Measurements from ENCODE around the gene RAP1GAP.

DNA sequence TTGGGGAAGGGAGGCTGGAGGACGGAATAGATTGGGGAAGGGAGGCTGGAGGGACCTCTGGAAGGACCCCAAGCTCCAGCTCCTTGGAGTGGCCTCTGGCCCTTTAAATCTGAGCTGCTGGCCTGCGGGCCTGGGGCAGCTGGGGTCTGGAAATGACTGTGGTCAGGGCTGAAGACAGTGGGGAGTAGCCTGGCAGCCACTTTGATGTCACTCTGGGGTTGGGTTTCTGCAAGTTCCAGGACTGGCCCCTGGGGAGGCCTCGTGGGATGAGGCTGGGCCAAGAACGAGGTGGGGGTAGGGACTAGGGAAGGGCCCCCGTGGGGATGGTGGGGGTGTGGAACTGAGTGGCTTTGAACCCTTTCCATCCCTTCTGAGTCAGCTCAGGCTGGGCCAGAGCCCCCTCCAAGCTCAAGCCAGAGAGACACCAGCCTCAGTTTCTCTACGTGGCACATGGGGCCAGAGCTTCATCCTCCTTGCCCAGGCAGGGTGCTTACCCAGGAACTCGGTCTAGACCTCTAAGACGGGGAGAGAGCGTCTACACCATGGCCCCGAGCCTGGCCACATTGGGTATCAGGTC, 100.3 kb downstream of the RAP1GAP start:
- TF ChIP-seq, protein P1, sequence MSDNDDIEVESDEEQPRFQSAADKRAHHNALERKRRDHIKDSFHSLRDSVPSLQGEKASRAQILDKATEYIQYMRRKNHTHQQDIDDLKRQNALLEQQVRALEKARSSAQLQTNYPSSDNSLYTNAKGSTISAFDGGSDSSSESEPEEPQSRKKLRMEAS (IDR thresholded peaks at IDR 0.05): no peak
- TF ChIP-seq POLR2A (IDR thresholded peaks at IDR 0.05; ENCODE audit: borderline replicate concordance, extremely low read depth, insufficient read depth, insufficient read length): no peak
- TF ChIP-seq EZH2phosphoT487 (IDR thresholded peaks at IDR 0.05; ENCODE audit: borderline replicate concordance): no peak
- TF ChIP-seq POLR2AphosphoS5 (IDR thresholded peaks at IDR 0.05; ENCODE audit: low read depth, low read length): no peak
- TF ChIP-seq, protein P2, sequence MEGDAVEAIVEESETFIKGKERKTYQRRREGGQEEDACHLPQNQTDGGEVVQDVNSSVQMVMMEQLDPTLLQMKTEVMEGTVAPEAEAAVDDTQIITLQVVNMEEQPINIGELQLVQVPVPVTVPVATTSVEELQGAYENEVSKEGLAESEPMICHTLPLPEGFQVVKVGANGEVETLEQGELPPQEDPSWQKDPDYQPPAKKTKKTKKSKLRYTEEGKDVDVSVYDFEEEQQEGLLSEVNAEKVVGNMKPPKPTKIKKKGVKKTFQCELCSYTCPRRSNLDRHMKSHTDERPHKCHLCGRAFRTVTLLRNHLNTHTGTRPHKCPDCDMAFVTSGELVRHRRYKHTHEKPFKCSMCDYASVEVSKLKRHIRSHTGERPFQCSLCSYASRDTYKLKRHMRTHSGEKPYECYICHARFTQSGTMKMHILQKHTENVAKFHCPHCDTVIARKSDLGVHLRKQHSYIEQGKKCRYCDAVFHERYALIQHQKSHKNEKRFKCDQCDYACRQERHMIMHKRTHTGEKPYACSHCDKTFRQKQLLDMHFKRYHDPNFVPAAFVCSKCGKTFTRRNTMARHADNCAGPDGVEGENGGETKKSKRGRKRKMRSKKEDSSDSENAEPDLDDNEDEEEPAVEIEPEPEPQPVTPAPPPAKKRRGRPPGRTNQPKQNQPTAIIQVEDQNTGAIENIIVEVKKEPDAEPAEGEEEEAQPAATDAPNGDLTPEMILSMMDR (IDR thresholded peaks at IDR 0.05 in 2 of 3, conservative IDR thresholded peaks at IDR 0.05 in 1 of 3; ENCODE audit: borderline replicate concordance in 1 of 3, insufficient read depth in 1 of 3, low read depth in 2 of 3, low read length in 2 of 3): no peak
- no peak for TF ChIP-seq EZH2 (IDR thresholded peaks at IDR 0.05)
- no peak for TF ChIP-seq ZFX (IDR thresholded peaks at IDR 0.05)

All from HCT116 (cell line).